Activated CD4-positive, alpha-beta T cell treated with anti-CD3 and anti-CD28 coated beads for 1 hour (primary cell): ENCODE measurements around the gene SLC30A3.
"Not testable (repeated sequence)": the region's sequence is repeated elsewhere in the genome, so short reads cannot be mapped to it uniquely, and the experiment has no call there.

Experiments used
- DNase-seq: peaks from one replicate; pipeline ENCODE4 v3.0.0-alpha.2; 2020

SLC30A3 gene, protein sequence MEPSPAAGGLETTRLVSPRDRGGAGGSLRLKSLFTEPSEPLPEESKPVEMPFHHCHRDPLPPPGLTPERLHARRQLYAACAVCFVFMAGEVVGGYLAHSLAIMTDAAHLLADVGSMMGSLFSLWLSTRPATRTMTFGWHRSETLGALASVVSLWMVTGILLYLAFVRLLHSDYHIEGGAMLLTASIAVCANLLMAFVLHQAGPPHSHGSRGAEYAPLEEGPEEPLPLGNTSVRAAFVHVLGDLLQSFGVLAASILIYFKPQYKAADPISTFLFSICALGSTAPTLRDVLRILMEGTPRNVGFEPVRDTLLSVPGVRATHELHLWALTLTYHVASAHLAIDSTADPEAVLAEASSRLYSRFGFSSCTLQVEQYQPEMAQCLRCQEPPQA

DNA sequence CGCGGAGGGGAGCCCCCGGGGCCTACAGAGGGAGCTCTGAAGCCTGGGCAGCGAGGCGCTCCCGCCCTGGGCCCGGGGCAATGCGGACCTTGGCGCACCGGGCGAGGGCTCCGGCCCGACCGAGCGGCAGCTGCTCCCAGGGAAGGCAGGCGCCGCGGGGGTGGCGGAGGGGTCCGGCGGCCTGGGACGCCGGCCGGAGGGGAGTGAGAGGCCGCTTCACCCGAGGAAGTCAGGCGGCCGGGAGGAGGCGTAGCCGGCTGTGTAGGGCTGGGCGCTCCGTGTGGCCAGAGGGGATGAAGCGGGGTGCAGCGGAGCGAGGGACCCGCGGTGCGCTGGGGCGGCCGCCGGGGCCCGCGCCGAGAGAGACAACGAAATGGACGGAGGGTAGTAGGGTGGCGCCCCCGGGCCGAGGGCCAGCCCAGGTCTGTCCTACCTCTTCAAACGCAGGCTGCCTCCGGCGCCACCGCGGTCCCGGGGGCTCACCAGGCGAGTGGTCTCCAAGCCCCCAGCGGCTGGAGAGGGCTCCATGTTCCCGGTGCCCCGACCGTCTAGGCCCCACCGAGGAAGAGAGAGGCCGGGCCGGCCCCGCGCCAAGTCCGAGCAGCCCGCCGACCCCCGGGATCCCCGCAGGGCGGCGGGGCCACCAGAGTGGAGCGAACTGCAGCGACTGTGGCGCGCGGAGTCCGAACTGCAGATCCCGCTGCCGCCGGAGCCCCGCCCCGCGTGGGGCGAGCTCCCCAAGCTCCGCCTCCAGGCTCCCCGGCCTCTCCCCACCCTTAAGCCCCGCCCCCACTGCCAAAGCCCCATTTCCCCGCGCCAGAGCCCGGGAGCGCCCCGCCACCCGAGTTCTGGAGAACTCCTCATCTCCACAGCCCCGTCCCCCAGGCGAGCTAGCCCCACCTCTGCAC lies at the start of gene SLC30A3:
Gene SLC30A3 (minus strand): TSS at position 669 of the 908 bp plus-strand sequence. CDS start 141 bp downstream, at position 528.
- peak; percentile 53 for DNase-seq

DNA sequence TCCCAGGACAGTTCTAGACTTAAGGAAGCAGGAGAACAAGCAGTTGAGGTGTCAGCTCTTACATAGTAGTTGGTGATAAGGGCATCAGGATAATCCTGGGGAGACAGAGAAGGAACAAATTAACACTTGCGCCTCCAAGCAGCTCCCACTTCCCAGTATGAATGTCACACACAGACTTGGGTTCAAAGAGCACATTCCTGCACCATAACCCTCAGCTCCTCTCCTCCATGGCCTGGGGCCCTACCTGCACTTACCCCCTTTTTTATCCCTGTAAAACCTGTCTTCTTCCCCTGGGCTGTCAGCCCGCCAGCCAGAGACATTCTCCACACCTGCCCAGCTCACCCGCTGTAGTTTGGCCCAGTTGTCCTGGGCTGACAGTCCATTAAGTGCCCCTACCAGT lies 49.3 kb upstream of the SLC30A3 start:
- no peak for DNase-seq

- no peak for DNase-seq
Measured at GRCh38 chr2:27309651-27310050, 46.8 kb upstream of the SLC30A3 start.

GRCh38 chr2:27308359-27308881 lies 45.6 kb upstream of the SLC30A3 start, which contains the start of gene UCN:
TSS of gene UCN (minus strand) at chr2:27308445. CDS start at chr2:27307895, 550 bp downstream.
- DNase-seq = no peak

DNA sequence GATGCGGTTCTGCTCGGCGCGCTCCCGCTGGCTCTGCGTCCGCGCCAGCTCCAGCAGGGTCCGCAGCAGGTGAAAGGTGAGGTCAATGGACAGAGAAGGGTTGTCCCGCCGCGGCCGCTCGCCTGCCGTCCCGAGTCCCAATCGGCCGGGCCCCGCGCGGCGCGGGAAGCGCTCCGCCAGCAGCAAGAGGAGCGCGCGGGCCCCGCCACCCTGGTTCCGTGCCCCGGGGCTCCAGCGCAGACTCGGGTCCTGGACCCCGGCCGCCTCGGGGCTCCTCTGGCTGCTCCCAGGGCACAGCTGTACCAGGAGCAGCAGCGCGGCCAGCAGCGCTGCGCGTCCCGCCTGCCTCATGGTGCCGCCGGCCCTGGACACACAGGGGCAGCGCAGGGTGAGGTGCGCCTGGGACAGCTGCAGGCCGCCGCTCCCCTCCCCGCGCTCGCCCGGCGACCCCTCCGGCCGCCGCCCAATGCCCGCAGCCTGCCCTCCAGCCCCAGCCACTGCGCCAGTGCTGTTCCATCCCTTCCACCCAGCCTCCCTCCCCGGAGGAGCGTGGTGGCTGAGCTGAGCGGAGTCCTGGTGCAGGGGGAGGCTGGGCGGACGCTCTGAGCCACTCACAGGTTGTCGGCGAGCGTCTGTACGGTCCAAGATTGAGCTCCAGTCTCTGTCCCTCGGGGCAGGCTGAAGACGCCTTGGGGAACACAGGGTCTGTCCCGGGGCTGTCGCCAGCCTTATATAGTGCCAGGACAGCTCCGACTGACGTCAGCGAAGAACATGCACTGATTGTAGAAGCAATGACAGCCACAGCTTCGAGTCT lies 44.9 kb upstream of the SLC30A3 start:
- no peak for DNase-seq

DNA sequence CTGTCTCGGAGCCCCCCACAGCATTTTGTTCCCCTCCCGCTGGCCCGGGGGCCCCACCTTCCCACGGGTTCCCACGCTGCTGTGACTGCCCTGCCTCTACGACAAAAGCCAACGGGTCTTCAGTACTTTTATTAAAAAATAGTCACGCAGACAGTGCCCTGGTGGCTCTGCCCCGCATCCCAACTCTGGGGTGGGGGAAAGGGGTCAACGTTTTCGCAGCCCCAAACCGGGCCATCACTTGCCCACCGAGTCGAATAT lies 44.4 kb upstream of the SLC30A3 start:
- DNase-seq = no peak

DNA sequence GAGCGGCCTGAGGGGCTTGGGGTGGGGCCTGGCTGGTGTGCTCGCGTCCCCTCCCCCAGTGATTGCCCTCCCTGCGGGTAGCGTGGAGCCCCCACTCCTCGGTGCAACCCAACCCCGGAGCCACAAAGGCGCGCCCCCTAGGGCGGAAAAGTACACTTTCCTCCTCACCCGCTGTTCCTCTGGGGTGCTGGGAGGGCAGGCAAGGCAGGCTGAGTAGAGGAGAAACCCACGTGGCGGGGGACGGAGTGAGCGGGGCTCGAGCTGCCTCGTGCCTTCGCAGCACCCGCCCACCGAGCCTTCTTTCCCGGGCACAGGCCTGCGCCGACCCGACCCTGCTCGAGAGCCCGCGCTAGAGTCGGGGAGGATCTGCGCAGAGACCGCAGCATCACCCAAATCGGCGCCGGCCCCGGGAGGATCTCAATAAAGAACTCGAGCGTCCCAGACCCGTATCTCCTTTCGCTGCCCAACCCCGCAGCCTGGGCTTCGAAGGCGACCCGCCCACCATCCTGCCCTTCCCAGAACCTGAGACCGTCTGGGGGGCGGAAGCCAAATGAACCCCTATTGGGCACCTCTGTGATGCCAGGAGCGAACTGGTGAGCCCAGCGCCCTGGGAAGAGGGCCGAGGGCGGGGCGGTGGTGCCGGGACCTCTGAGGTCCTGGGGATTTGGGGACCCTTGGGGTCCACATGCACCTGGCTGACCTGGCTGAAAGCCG lies 43.9 kb upstream of the SLC30A3 start:
- DNase-seq = no peak

DNA sequence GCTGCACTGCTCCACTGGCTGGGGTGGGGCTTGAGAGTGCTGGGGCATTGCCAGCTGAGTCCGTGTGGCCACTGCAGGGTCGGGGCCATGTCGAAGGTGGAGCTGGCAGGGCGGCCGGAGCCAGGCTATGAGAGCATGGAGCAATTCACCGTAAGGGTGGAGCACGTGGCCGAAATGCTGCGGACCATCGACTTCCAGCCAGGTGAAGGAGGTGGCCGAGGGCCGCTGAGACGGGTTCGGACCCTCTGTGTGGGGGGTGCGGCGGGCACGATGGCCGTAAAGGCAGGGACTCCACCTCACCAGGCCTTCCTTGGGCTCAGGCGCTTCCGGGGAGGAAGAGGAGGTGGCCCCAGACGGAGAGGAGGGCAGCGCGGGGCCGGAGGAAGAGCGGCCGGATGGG lies 43.3 kb upstream of the SLC30A3 start:
- DNase-seq = no peak

- no peak for DNase-seq
Measured at GRCh38 chr2:27305516-27305915, 42.7 kb upstream of the SLC30A3 start.

DNA sequence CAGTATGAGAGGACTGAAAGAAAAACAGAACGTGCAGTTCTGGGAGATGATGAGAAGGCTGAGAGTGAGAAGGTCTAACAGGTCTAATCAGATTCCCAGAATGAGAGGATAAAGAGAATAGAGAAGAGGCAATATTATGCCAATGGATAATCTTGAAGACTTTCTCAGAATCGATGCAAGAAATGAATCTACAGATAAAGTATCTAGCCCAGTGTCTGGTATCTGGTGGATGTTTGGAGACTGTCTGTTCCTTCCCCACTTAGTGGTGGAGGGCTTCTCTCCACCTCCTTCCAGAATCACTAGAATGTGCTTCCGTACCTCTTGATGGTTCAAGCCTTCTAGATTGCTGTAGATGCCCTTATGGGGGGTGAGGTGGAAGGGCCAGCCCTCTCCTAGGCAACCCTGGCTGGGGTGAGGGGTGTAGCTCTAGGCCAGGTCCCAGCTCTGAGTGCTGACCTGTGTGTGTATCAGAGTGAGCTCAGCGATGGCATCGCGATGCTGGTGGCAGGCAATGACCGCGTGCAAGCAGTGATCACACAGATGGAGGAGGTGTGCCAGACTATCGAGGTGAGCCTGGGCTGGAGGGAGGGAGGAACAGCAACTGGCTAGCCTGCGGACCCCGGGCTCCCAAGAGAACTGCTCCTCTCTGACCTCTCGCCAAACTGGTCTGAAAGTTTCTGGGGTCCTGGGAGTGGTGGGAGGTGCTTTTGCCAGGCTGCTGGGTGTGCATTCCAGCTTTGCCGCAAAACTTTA lies 41.8 kb upstream of the SLC30A3 start:
- no peak for DNase-seq

DNA sequence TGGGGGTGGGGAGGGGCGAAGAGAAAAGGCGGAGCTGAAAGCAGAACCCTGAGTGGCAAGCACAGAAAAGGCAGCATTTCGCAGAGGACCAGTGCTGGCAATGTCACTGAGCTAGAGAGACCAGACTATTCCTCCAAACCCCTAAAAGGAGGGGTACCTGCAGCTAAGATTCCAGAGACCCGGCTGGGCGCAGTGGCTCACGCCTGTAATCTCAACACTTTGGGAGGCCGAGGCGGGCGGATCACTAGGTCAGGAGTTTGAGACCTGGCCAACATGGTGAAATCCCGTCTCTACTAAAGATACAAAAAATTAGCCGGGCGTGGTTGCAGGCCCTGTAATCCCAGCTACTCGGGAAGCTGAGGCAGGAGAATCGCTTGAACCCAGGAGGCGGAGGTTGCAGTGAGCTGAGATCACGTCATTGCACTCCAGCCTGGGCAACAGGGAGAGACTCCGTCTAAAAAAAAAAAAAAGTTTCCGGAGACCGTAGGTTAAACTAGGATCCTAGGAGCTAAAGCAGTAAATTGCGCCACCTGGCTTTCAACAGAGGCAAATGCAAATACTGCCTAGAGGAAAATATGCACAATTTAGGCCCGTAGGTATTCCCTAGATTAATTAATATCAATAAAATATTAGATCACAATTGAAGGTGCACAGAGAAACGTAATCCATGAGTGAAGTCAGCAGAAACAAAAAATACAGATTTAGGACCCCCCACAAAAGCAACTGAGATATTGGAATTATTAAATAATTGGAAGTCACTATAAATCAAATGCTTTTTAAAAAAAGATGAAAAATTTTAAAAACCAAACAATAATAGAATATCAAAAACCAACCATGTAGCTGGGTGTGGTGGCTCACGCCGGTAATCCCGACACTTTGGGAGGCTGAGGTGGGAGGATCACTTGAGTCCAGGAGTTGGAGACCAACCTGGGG lies 40.5 kb upstream of the SLC30A3 start:
- no peak for DNase-seq

DNA sequence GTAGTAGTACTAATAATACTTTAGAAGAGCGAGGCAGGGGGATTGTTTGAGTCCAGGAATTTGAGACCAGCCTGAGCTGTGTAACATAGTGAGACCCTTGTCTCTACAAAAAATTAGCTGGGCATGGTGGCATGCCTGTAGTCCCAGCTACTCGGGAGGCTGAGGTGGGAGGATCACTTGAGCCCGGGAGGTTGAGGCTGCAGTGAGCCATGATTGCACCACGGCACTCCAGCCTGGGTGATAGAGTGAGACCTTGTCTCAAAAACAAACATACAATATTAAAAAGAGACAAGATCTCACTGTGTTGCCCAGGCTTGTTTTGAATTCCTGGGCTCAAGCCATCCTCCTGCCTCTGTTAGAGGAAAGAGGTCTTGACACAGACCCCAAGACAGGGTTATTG lies 37.8 kb upstream of the SLC30A3 start:
- DNase-seq = not testable (repeated sequence)

DNA sequence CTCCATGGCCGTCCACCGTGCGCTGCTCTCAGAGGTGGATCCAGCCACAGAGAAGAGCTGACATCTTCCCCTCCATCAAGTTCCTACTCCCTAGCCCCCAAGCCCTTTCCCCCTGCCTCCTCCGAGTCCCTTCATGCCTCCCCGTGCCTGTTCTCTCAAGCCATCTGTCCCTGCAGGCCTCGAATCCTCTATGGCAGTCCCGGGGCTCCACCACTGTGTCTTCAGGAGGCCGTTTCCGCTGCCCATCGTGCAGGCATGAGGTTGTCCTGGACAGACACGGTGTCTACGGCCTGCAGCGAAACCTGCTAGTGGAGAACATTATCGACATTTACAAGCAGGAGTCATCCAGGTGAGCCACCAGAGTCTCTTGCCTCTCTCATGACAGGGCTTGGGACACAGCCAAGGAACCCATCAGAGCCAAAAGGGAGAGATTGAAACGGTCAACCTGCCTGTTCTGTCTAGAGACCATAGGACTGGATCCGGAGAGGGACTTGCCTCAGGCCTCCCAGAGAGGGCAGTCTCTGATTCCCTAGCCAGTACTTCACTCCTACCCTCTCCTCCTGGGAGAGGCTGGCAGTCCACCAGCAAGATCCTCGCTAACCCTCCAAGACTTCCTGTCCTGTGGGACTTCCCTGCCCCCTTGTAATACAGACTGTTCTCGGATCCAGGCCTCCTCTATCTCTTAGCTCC lies 35.7 kb upstream of the SLC30A3 start:
- no peak for DNase-seq

DNA sequence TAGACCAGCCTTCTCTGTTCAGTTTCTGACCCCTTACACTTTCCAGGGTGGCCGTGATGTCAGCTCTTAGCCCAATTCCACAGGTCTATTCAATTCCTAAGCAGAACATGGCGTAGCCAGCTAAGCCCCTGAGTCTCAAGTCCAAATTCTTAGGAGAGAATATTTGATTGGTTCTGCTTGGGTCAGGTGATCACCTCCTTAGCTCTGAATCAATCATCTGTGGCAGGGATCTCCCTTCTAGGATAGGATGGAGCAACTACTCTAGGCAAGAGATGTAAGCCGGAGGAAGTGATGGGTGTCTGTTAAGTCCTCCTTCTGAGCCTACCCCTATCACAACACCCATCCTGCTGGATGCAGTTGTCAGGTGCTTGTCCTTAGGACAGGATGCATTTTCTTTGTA lies 34.3 kb upstream of the SLC30A3 start:
- DNase-seq = no peak

GRCh38 chr2:27296481-27296880 lies 33.6 kb upstream of the SLC30A3 start:
- DNase-seq = no peak

DNA sequence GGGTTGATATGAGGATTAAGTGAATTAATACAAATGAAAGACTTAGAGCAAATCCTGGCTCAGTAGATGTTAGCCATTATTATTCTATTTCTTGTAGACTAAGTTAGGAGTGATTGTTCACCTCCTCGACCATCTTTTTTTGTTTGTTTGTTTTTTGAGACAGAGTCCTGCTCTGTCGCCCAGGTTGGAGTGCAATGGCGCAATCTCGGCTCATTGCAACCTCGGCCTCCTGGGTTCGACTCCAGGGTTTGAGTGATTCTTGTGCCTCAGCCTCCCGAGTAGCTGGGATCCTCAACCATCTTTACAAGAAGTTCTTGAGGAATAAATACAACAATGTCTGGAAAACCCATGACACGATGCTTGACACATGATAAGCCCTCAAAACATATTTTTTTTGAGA lies 32.1 kb upstream of the SLC30A3 start:
- DNase-seq = no peak

DNA sequence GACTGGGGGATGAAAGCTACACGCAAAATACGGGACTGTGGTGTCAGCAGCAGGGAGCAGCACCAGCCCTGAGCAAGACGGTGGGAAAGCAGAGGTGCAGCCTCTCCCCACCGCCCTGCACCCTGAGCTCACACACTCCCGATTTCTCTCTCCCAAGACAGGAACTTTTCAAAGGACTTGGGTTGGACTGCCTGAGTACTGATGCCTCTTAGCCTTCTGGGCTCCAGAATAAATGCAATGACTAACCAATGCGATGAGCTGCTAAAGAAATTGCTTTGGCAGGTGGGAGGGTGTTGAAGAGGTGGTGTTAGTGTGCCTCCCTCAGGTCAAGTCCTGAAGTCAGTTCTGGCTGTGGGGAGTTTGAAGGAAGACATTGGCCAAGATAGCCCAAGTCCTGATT lies 29.0 kb upstream of the SLC30A3 start:
- DNase-seq = no peak

- no peak for DNase-seq
Measured at GRCh38 chr2:27290549-27290948, 27.7 kb upstream of the SLC30A3 start.

- no peak for DNase-seq
Measured at GRCh38 chr2:27288610-27289009, 25.8 kb upstream of the SLC30A3 start.

- no peak for DNase-seq
Measured at GRCh38 chr2:27285481-27285880, 22.6 kb upstream of the SLC30A3 start.
